ENCODE results near the gene CYB561D2.

CYB561D2 gene

DNA sequence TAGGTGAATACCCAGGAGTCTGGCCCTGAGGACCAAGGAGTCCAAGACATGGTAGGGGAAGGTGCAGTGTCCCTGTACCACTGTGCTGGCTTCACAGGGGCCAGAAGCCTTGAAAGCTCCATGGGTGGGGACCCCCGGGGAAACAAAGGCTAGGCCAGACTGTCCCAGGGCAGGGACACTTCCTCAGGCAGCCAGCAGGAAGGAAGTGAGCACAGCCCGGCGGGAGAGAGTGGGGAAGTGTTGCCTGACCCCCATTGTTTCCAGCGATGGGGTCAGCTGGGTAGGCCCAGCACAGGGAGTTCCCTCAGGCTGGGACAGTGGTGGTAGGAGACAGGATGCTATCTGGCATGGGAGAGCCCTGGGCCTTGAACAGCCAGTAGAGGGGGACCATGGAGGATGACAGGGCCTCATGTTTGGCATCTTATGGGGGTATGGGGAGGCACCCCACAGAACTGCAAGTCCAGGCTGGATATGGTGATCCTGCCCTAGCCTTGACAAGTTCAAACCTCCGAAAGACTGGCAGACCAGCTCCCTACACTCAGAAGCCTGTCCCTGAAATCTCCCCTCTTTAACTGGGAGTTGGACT lies 27.0 kb upstream of the CYB561D2 start:
- 86 to 94% methylated on average over 5 of the region's 5 CpGs for WGBS, 2 experiments
- no peak overlapping the region for H3K27ac ChIP-seq (ENCODE audit: insufficient read depth, low read depth, low read length, poor library complexity, severe bottlenecking)

GRCh38 chr3:50324351-50325112 lies 26.1 kb upstream of the CYB561D2 start:
- Histone ChIP-seq H3K27me3 (ENCODE audit: control insufficient read depth, insufficient read depth, low read length, poor library complexity, severe bottlenecking) (no peaks in the 10 kb centered on the region), H3K4me1 (ENCODE audit: control insufficient read depth, insufficient read depth, low read length) (peaks cover 26% of the 10 kb centered on the region), H3K4me3 (ENCODE audit: insufficient read depth, low read depth, low read length) (no peak overlapping the region), H3K9me3 (ENCODE audit: control insufficient read depth, low read length) (no peaks in the 10 kb centered on the region), H3K27ac (ENCODE audit: insufficient read depth, low read depth, low read length, poor library complexity, severe bottlenecking) (no peak overlapping the region), H3K36me3 (ENCODE audit: control insufficient read depth, insufficient read depth, low read length) (peaks cover 9% of the 10 kb centered on the region)
- 67 to 78% methylated on average over 4 of the region's 4 CpGs for WGBS, 2 experiments

More for the DNA sequence above, 27.0 kb upstream of the CYB561D2 start:
- Histone ChIP-seq H3K4me3 (ENCODE audit: insufficient read depth, low read depth, low read length) (no peak overlapping the region), H3K36me3 (ENCODE audit: control insufficient read depth, insufficient read depth, low read length) (peaks cover 13% of the 10 kb centered on the region), H3K9me3 (ENCODE audit: control insufficient read depth, low read length) (no peaks in the 10 kb centered on the region), H3K27me3 (ENCODE audit: control insufficient read depth, insufficient read depth, low read length, poor library complexity, severe bottlenecking) (no peaks in the 10 kb centered on the region), H3K4me1 (ENCODE audit: control insufficient read depth, insufficient read depth, low read length) (peaks cover 28% of the 10 kb centered on the region)

GRCh38 chr3:50325113-50325480 lies 25.6 kb upstream of the CYB561D2 start:
- Histone ChIP-seq H3K27me3 (ENCODE audit: control insufficient read depth, insufficient read depth, low read length, poor library complexity, severe bottlenecking) (no peaks in the 10 kb centered on the region), H3K9me3 (ENCODE audit: control insufficient read depth, low read length) (no peaks in the 10 kb centered on the region), H3K27ac (ENCODE audit: insufficient read depth, low read depth, low read length, poor library complexity, severe bottlenecking) (no peak overlapping the region), H3K4me1 (ENCODE audit: control insufficient read depth, insufficient read depth, low read length) (peaks cover 22% of the 10 kb centered on the region), H3K36me3 (ENCODE audit: control insufficient read depth, insufficient read depth, low read length) (peaks cover 13% of the 10 kb centered on the region), H3K4me3 (ENCODE audit: insufficient read depth, low read depth, low read length) (no peak overlapping the region)
- 96 to 100% methylated on average over 2 of the region's 2 CpGs for WGBS, 2 experiments

DNA sequence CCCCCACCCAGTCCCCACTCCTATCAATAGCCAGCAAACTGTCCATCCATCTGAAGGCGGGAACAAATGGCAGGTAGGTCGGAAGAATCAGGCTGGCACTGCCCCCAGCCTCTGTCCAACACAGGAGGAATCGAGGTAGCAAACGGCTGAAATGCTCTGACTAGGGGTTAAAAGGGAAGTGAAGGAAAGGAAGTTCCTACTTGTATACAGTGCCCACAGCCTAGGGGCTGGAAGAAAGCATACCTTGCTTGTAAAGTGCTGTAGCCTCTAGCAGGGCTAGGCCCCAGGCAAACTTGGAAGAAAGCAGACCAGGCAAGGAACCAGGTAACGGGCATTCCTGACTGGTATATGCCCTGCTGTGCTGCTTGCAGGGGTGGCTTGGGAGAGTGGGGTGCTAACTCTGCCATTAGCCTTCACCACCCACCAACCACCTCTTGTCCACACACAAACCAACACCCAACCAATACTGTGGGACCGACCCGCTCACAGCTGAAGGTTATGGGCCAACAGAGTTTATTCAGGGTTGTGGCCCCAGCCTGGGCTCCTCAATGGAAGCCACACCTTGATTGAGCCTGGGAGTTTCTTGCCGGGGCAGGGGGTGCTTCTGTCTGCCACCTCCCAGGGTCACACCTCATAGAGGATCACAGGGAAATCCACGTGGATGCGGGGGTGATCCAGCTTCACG lies 25.0 kb upstream of the CYB561D2 start:
- no peak overlapping the region for H3K27ac ChIP-seq (ENCODE audit: insufficient read depth, low read depth, low read length, poor library complexity, severe bottlenecking)

DNA sequence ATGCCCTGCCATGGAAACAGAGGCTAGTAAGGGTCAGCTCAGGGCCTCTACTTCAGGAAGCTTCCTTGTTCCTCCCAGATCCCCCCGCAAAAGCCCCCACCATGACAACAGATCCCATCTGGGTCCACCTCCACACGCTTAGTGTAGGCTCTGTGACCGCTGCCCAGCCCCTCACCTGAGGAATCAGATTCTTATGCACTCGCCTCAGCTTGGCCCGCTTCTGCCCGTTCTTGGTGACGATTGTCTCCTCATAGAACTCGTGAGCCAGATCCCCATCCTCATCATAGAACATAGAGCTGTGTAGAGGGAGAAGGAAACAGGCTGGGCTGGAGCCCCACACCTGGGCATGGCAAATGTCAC lies 24.5 kb upstream of the CYB561D2 start:
- WGBS, 2 experiments: 92 to 95% methylated on average over 8 of the region's 8 CpGs
- Histone ChIP-seq H3K4me3 (ENCODE audit: insufficient read depth, low read depth, low read length) (no peak overlapping the region), H3K9me3 (ENCODE audit: control insufficient read depth, low read length) (no peaks in the 10 kb centered on the region)

More for the DNA sequence above, 25.0 kb upstream of the CYB561D2 start:
- no peaks in the 10 kb centered on the region for H3K27me3 ChIP-seq (ENCODE audit: control insufficient read depth, insufficient read depth, low read length, poor library complexity, severe bottlenecking)
- H3K4me3 ChIP-seq (ENCODE audit: insufficient read depth, low read depth, low read length): no peak overlapping the region
- no peaks in the 10 kb centered on the region for H3K9me3 ChIP-seq (ENCODE audit: control insufficient read depth, low read length)
- H3K4me1 ChIP-seq (ENCODE audit: control insufficient read depth, insufficient read depth, low read length): peaks cover 17% of the 10 kb centered on the region
- WGBS, 2 experiments: 96% methylated on average over 11 of the region's 11 CpGs
- H3K36me3 ChIP-seq (ENCODE audit: control insufficient read depth, insufficient read depth, low read length): peaks cover 18% of the 10 kb centered on the region

GRCh38 chr3:50327129-50327528 lies 23.5 kb upstream of the CYB561D2 start:
- Histone ChIP-seq H3K4me1 (ENCODE audit: control insufficient read depth, insufficient read depth, low read length) (peaks cover 14% of the 10 kb centered on the region), H3K4me3 (ENCODE audit: insufficient read depth, low read depth, low read length) (peak overlapping the region; percentile 87), H3K9me3 (ENCODE audit: control insufficient read depth, low read length) (no peaks in the 10 kb centered on the region), H3K36me3 (ENCODE audit: control insufficient read depth, insufficient read depth, low read length) (peaks cover 33% of the 10 kb centered on the region), H3K27me3 (ENCODE audit: control insufficient read depth, insufficient read depth, low read length, poor library complexity, severe bottlenecking) (no peaks in the 10 kb centered on the region), H3K27ac (ENCODE audit: insufficient read depth, low read depth, low read length, poor library complexity, severe bottlenecking) (no peak overlapping the region)
- WGBS, 2 experiments: 83 to 84% methylated on average over 4 of the region's 4 CpGs

More for the DNA sequence above, 24.5 kb upstream of the CYB561D2 start:
- peaks cover 24% of the 10 kb centered on the region for H3K36me3 ChIP-seq (ENCODE audit: control insufficient read depth, insufficient read depth, low read length)
- H3K4me1 ChIP-seq (ENCODE audit: control insufficient read depth, insufficient read depth, low read length): peaks cover 17% of the 10 kb centered on the region
- no peak overlapping the region for H3K27ac ChIP-seq (ENCODE audit: insufficient read depth, low read depth, low read length, poor library complexity, severe bottlenecking)
- no peaks in the 10 kb centered on the region for H3K27me3 ChIP-seq (ENCODE audit: control insufficient read depth, insufficient read depth, low read length, poor library complexity, severe bottlenecking)

GRCh38 chr3:50327943-50328691 lies 22.5 kb upstream of the CYB561D2 start, which contains the start of gene TUSC2:
Gene TUSC2 (minus strand): TSS chr3:50328223. CDS start chr3:50328099, 124 bp downstream.
- H3K4me3 ChIP-seq (ENCODE audit: insufficient read depth, low read depth, low read length): peak within 1 kb of the TSS; percentile 87
- H3K36me3 ChIP-seq (ENCODE audit: control insufficient read depth, insufficient read depth, low read length): peaks cover 33% of the 10 kb centered on the region
- no peaks in the 10 kb centered on the region for H3K27me3 ChIP-seq (ENCODE audit: control insufficient read depth, insufficient read depth, low read length, poor library complexity, severe bottlenecking)
- no peaks in the 10 kb centered on the region for H3K9me3 ChIP-seq (ENCODE audit: control insufficient read depth, low read length)
- peaks cover 5% of the 10 kb centered on the region for H3K4me1 ChIP-seq (ENCODE audit: control insufficient read depth, insufficient read depth, low read length)
- 6 to 7% methylated on average over 55 of the region's 55 CpGs for WGBS, 2 experiments
- H3K27ac ChIP-seq (ENCODE audit: insufficient read depth, low read depth, low read length, poor library complexity, severe bottlenecking): no peak within 1 kb of the TSS

GRCh38 chr3:50330330-50330729 lies 20.3 kb upstream of the CYB561D2 start:
- no peaks in the 10 kb centered on the region for H3K27me3 ChIP-seq (ENCODE audit: control insufficient read depth, insufficient read depth, low read length, poor library complexity, severe bottlenecking)
- H3K4me1 ChIP-seq (ENCODE audit: control insufficient read depth, insufficient read depth, low read length): peaks cover 3% of the 10 kb centered on the region
- H3K27ac ChIP-seq (ENCODE audit: insufficient read depth, low read depth, low read length, poor library complexity, severe bottlenecking): no peak overlapping the region
- no peak overlapping the region for H3K4me3 ChIP-seq (ENCODE audit: insufficient read depth, low read depth, low read length)
- H3K36me3 ChIP-seq (ENCODE audit: control insufficient read depth, insufficient read depth, low read length): peaks cover 37% of the 10 kb centered on the region
- WGBS, 2 experiments: 96% methylated on average over 10 of the region's 10 CpGs
- H3K9me3 ChIP-seq (ENCODE audit: control insufficient read depth, low read length): no peaks in the 10 kb centered on the region

GRCh38 chr3:50331364-50331907 lies 19.2 kb upstream of the CYB561D2 start:
- Histone ChIP-seq H3K9me3 (ENCODE audit: control insufficient read depth, low read length) (no peaks in the 10 kb centered on the region), H3K27ac (ENCODE audit: insufficient read depth, low read depth, low read length, poor library complexity, severe bottlenecking) (no peak overlapping the region), H3K4me3 (ENCODE audit: insufficient read depth, low read depth, low read length) (no peak overlapping the region), H3K36me3 (ENCODE audit: control insufficient read depth, insufficient read depth, low read length) (peaks cover 34% of the 10 kb centered on the region), H3K4me1 (ENCODE audit: control insufficient read depth, insufficient read depth, low read length) (peaks cover 9% of the 10 kb centered on the region), H3K27me3 (ENCODE audit: control insufficient read depth, insufficient read depth, low read length, poor library complexity, severe bottlenecking) (no peaks in the 10 kb centered on the region)
- 96 to 98% methylated on average over 19 of the region's 19 CpGs for WGBS, 2 experiments
